ENCODE results near the gene CLEC2L. TPM values are rescaled to one million over a fixed set of nuclear protein-coding genes. Genes with fewer than 3 reads are reported as not detected.

CLEC2L gene
- total RNA-seq, 1 donor from 2014 or later, result not detected

DNA sequence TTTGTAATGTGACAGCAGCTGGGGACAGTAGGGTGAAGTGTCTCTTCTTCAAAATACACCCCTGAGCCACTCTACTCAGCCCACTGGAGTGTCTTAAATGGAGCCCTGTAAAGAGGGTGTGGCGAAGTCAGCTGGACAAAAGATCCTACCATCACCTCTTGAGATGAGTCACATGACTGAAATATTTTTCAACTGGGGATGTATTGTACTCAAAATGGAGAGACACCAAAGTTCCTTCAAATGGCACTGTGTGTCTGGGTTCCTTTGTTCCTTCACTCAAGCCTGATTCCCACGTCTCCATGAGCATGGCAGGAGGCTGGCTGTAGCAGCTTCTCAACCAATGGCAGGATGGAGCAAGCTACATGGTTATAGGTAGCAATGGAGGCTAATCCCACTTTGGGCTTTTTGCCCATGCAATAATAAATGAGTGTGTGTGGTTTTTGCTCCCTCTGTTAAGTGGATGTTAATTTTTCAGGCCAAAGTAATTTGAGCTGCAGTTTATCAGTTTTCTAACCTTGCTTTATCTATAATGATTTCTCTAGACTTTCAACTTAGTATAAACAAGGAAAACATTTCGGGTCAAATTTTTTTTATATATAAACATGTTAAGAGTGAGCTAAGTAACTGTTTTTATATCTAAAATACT lies 68.2 kb downstream of the CLEC2L start:
- ATAC-seq (no peak), DNase-seq (ENCODE audit: missing footprints) (no peak)
- intact Hi-C loops (cut with DNase I), result no loop called here

GRCh38 chr7:139592801-139593461 lies 69.4 kb downstream of the CLEC2L start:
- intact Hi-C loops (cut with DNase I), result no loop called here
- ATAC-seq, result no peak
- no peak for DNase-seq (ENCODE audit: missing footprints)

- ATAC-seq, result no peak
- intact Hi-C loops (cut with DNase I), result no loop called here
- DNase-seq (ENCODE audit: missing footprints), result no peak
Observed at GRCh38 chr7:139594090-139594489, 70.6 kb downstream of the CLEC2L start.

Other genes starting within 250 kb of the CLEC2L start
- 41.8 TPM for gene FMC1, start 182.3 kb upstream of the CLEC2L start, total RNA-seq
- 44.9 TPM for gene LUC7L2, start 163.8 kb upstream of the CLEC2L start, total RNA-seq
- not detected for gene KLRG2, start 40.0 kb upstream of the CLEC2L start, total RNA-seq